Activated naive CD4-positive, alpha-beta T cell treated with anti-CD3 and anti-CD28 coated beads, Interleukin-2, amount 50 U/mL, for 24 hours (primary cell): ENCODE data around the gene DNASE2.
"Not testable (repeated sequence)": the region's sequence is repeated elsewhere in the genome, so short reads cannot be mapped to it uniquely, and the experiment has no call there.

Experiments
- H3K27ac Mint-ChIP-seq: one replicate; pipeline ENCODE4 v1.8.0; 2021; ENCODE audit warnings: mild to moderate bottlenecking, mixed read lengths
- H3K27me3 Mint-ChIP-seq: one replicate; pipeline ENCODE4 v1.8.0; 2021; ENCODE audit warnings: mixed read lengths
- H3K36me3 Mint-ChIP-seq: one replicate; pipeline ENCODE4 v1.8.0; 2021; ENCODE audit warnings: mixed read lengths
- H3K4me1 Mint-ChIP-seq: one replicate; pipeline ENCODE4 v1.8.0; 2021; ENCODE audit warnings: mixed read lengths
- H3K4me3 Mint-ChIP-seq: one replicate; pipeline ENCODE4 v1.8.0; 2021; ENCODE audit warnings: mild to moderate bottlenecking, mixed read lengths
- H3K9me3 Mint-ChIP-seq: one replicate; pipeline ENCODE4 v1.8.0; 2021; ENCODE audit warnings: mixed read lengths

The DNASE2 gene

GRCh38 chr19:12881172-12881808, at the start of gene DNASE2:
Gene DNASE2 (minus strand): TSS chr19:12881449. CDS start chr19:12881375, 74 bp downstream.
- Mint-ChIP-seq H3K27ac (peak within 1 kb of the TSS; percentile 83), H3K36me3 (no peaks in the 10 kb centered on the region), H3K27me3 (no peaks in the 10 kb centered on the region), H3K4me1 (peaks cover 20% of the 10 kb centered on the region), H3K4me3 (peak within 1 kb of the TSS; percentile 89), H3K9me3 (no peaks in the 10 kb centered on the region)

GRCh38 chr19:12930002-12930645, 48.9 kb upstream of the DNASE2 start:
- Mint-ChIP-seq H3K9me3 (no peaks in the 10 kb centered on the region), H3K36me3 (peaks cover 16% of the 10 kb centered on the region), H3K4me3 (peak overlapping the region; percentile 47), H3K4me1 (peaks cover 23% of the 10 kb centered on the region), H3K27ac (no peak overlapping the region), H3K27me3 (no peaks in the 10 kb centered on the region)

- Mint-ChIP-seq H3K27me3 (no peaks in the 10 kb centered on the region), H3K4me1 (peaks cover 4% of the 10 kb centered on the region), H3K27ac (no peak overlapping the region), H3K36me3 (peaks cover 14% of the 10 kb centered on the region), H3K9me3 (no peaks in the 10 kb centered on the region), H3K4me3 (no peak overlapping the region)
These were observed 43.5 kb upstream of the DNASE2 start for GRCh38 chr19:12924621-12925310.

- Mint-ChIP-seq H3K4me1 (peaks cover 18% of the 10 kb centered on the region), H3K9me3 (no peaks in the 10 kb centered on the region), H3K27me3 (no peaks in the 10 kb centered on the region), H3K27ac (no peak overlapping the region), H3K4me3 (no peak overlapping the region), H3K36me3 (peaks cover 11% of the 10 kb centered on the region)
These were observed 41.7 kb upstream of the DNASE2 start for GRCh38 chr19:12922959-12923358.

GRCh38 chr19:12921047-12921446, 39.8 kb upstream of the DNASE2 start:
- Mint-ChIP-seq H3K36me3 (peaks cover 6% of the 10 kb centered on the region), H3K4me3 (no peak overlapping the region), H3K4me1 (peaks cover 25% of the 10 kb centered on the region), H3K27me3 (no peaks in the 10 kb centered on the region), H3K9me3 (no peaks in the 10 kb centered on the region), H3K27ac (peak overlapping the region; percentile 30)

- Mint-ChIP-seq H3K27ac (peak overlapping the region; percentile 62), H3K9me3 (no peaks in the 10 kb centered on the region), H3K36me3 (peaks cover 5% of the 10 kb centered on the region), H3K4me1 (peaks cover 45% of the 10 kb centered on the region), H3K4me3 (peak overlapping the region; percentile 77), H3K27me3 (no peaks in the 10 kb centered on the region)
These were observed 37.0 kb upstream of the DNASE2 start for GRCh38 chr19:12918253-12918652.

GRCh38 chr19:12915860-12916259, 34.6 kb upstream of the DNASE2 start:
- H3K4me3 Mint-ChIP-seq, H3K9me3 Mint-ChIP-seq, H3K36me3 Mint-ChIP-seq, H3K27me3 Mint-ChIP-seq: not testable (repeated sequence)
- Mint-ChIP-seq H3K4me1 (peaks cover 48% of the 10 kb centered on the region), H3K27ac (peak overlapping the region; percentile 41)

GRCh38 chr19:12913851-12914690, 32.8 kb upstream of the DNASE2 start:
- Mint-ChIP-seq H3K27ac (peak overlapping the region; percentile 77), H3K27me3 (no peaks in the 10 kb centered on the region), H3K4me1 (peaks cover 39% of the 10 kb centered on the region), H3K36me3 (no peaks in the 10 kb centered on the region), H3K9me3 (no peaks in the 10 kb centered on the region), H3K4me3 (peak overlapping the region; percentile 70)

- Mint-ChIP-seq H3K4me1 (peaks cover 30% of the 10 kb centered on the region), H3K27ac (peak overlapping the region; percentile 68), H3K27me3 (no peaks in the 10 kb centered on the region), H3K4me3 (no peak overlapping the region), H3K36me3 (no peaks in the 10 kb centered on the region), H3K9me3 (no peaks in the 10 kb centered on the region)
These were observed 31.8 kb upstream of the DNASE2 start for GRCh38 chr19:12913011-12913561.

GRCh38 chr19:12912571-12912970, 31.3 kb upstream of the DNASE2 start:
- Mint-ChIP-seq H3K9me3 (no peaks in the 10 kb centered on the region), H3K27me3 (no peaks in the 10 kb centered on the region), H3K4me1 (peaks cover 30% of the 10 kb centered on the region), H3K4me3 (no peak overlapping the region), H3K27ac (no peak overlapping the region), H3K36me3 (no peaks in the 10 kb centered on the region)

- Mint-ChIP-seq H3K27me3 (no peaks in the 10 kb centered on the region), H3K4me1 (no peaks in the 10 kb centered on the region), H3K4me3 (no peak overlapping the region), H3K9me3 (no peaks in the 10 kb centered on the region), H3K36me3 (no peaks in the 10 kb centered on the region), H3K27ac (no peak overlapping the region)
These were observed 25.9 kb upstream of the DNASE2 start for GRCh38 chr19:12907166-12907565.

- Mint-ChIP-seq H3K36me3 (peaks cover under 1% of the 10 kb centered on the region), H3K27ac (no peak overlapping the region), H3K9me3 (no peaks in the 10 kb centered on the region), H3K4me1 (no peaks in the 10 kb centered on the region), H3K4me3 (no peak overlapping the region), H3K27me3 (no peaks in the 10 kb centered on the region)
These were observed 18.8 kb upstream of the DNASE2 start for GRCh38 chr19:12899891-12900518.

- Mint-ChIP-seq H3K4me1 (peaks cover 4% of the 10 kb centered on the region), H3K4me3 (no peak overlapping the region), H3K27ac (no peak overlapping the region), H3K36me3 (peaks cover 5% of the 10 kb centered on the region), H3K27me3 (no peaks in the 10 kb centered on the region), H3K9me3 (no peaks in the 10 kb centered on the region)
These were observed 15.2 kb upstream of the DNASE2 start for GRCh38 chr19:12896460-12896859.

- Mint-ChIP-seq H3K4me1 (peaks cover 17% of the 10 kb centered on the region), H3K27ac (no peak overlapping the region), H3K36me3 (peaks cover 9% of the 10 kb centered on the region), H3K9me3 (no peaks in the 10 kb centered on the region), H3K27me3 (no peaks in the 10 kb centered on the region), H3K4me3 (peak overlapping the region; percentile 100)
These were observed 12.3 kb upstream of the DNASE2 start for GRCh38 chr19:12893582-12893981.

GRCh38 chr19:12891553-12892021, 10.3 kb upstream of the DNASE2 start:
- Mint-ChIP-seq H3K9me3 (no peaks in the 10 kb centered on the region), H3K27ac (no peak overlapping the region), H3K27me3 (no peaks in the 10 kb centered on the region), H3K4me3 (peak overlapping the region; percentile 100), H3K4me1 (peaks cover 19% of the 10 kb centered on the region), H3K36me3 (peaks cover 9% of the 10 kb centered on the region)
